Fibroblast of gingiva (primary cell): ENCODE measurements around the gene RTL10.
"Not testable (repeated sequence)": the region's sequence is repeated elsewhere in the genome, so short reads cannot be mapped to it uniquely, and the experiment has no call there.

ENCODE experiments used
- DNase-seq: peaks from one replicate; pipeline ENCODE4 v3.0.0-alpha.2; 2011; ENCODE audit warnings: low read depth

The RTL10 gene

DNA sequence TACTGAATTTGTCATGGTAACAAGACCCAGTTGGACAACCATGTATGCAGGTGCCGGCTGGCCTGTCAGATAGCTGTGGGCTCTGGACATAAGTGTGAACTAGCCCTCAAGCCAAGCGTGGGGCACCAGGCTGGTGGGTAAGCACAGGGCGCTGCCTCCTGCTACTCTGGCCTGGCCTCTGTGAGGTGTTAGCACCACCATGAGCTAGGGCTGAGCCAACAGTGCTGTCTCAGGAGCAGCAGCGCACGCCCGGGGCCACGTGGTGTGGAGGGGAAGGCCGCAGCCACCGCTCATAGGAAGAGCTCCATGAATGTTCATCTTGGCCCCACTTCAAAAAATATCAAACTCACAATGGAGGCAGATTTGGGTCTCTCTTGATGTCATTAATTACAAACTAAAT lies 35.3 kb upstream of the RTL10 start:
- DNase-seq: no peak

DNA sequence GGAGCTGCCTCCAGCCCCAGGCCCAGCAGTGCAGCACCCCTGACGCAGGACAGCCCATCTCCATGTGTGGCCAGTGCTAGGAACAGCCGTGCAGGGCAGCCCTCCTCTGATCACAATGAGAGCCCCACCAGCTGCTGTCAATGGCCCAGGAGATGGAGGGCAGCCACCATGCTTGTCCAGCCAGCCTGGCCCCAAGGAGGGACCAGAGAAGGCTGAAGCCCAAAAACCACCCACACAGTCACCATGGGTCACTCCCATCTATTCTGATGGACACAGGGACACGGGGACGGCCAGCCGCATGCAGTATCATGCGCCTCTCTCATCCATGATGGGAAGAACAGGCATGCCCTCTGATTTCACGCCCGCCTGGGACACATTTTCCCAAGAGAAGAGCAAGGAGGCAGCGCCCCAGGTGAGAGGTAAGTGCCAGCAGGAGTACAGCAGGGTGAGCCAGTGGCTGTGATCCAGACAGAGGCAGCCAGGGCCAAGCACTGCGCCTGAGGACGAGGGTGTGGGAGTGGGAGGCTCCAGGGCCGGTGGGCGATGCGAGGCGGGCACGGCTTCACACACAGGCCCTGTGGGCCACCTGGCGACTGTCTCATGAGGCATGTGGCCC lies 33.6 kb upstream of the RTL10 start:
- no peak for DNase-seq

DNA sequence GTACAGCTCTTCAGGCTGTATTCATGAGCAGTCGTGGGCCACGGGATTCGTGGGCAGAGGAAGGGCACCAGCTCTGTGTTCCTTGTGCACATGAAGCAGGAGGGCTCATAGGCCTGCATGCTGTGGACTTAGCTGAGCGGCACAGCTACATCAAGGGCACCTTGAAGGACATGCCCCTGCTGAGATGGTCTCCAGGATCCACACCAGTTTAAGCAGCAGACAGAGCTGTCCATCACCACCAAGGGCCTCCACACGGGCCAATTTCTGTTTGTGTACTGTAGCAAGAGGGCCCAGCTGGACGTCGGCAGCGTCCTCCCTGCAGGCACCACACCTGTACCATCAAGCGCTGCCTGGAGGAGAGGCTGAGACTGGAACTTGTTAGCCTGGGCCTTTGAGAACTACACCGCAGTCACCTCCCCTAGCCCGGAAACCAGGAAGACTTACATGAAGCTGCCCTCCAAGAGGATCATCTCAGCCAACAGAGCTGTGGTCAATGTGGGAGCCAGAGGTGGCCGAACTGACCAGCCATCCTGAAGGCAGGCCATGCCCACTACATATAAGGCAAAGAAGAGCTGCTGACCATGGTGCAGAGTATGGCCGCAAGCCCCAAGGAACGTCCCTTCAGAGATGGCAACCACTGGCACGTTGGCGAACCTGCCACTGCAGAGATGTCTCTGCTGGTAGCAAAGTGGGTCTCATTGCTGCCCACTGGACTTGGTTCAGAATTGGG lies 32.7 kb upstream of the RTL10 start:
- no peak for DNase-seq

DNA sequence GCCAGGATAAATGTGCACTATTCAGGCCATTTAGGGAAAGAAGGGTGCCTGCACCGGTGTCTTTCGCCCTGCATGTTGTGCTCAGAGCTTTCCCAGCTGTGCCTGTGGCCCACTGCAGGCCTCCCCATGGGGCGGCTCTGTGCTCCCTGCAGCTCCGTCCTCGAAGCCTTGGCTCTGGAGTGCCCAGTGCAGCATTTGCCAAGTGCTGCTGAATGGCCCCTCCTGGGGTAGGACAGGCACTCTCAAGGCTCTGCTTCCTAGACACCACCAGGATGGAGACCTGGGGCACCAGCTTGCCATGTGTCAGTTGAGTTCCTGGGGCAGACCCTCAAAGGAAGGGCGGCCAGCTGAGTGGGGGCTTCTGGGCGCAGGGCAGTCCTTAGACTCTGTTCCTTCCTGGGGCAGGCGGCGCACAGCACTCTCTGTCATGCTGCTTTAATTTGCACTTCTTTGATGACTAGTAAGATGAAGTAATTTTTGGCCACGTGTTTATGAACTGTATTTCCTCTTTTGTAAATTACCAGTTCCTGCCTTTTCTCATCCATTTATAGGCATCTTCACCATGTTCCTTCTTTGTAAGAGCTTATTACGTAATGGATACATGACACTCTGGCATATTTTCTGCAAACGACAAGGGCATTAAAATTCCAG lies 32.1 kb upstream of the RTL10 start:
- peak; percentile 84 for DNase-seq

DNA sequence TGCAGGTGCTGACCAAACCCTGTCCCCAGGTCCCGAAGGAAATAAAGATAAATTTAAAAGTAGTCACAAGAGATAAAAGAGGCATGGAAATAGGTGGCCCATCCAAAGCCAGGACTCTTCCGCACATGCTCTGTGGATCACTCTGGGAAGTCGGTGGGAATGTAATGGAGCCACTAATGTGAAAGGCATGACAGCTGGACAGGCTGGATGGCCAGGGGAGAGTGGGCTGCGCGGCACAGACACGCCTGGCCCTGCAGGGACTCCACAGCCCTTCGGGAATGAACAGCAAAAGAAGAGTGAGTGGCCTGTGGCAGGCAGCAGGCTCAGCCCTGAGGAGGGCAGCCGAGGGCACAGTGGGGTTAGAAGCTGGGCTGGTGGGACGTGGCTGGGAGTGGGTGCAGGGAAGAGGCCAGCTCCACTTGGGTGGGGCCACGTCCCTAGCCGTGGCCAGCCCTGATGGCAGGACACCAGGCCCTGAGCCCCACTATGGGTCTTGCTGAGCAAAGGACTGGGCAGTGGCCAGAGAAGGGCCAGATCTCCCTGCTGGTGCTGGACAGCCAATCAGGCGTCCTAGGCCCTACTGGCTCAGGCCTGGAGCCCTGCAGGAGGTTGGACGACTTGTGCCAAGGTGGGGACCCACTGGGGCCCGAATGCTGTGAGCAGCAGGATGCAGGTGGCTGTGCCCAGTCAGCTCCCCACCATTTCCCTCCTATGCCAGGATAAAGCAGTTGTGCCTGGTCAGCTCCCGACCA lies 31.3 kb upstream of the RTL10 start:
- no peak for DNase-seq

DNA sequence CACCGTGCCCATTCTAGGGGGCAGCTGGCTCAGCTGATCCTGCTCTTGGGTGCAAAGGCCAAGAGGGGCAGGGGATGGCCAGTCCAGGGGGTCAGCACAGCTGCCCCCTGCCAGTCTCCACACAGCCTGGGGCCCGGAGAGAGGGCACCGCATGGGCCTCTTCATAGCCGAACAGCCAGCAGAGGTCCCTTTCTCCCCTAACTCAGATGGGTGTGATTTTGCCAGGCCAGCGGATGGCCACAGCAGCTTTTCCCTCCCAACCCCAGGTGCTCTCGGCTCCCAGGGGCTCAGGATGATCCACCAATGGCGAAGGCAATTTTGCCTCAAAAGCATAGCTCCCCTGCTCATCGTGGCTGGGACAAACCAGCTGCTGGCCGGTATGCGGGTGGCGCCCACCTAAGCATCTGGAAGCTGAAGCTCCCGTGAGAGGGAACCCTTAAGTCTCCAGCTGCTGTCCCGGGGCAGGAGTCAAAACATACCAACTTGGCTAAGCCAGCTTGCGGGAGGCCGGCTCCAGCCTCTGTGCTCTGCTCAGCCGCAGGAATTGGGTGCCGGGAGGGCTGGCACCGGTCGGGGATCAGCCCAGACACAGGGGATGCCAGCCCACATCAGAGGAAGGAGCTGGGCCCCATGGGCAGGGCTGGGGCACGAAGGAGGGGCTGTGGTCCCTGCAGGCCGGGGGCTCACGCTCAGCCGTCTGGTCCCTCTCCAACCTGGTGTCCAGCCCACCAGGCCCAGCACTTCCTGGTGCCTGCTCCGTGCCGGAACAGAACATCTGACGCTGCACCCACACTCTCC lies 30.5 kb upstream of the RTL10 start:
- peak; percentile 51 for DNase-seq

DNA sequence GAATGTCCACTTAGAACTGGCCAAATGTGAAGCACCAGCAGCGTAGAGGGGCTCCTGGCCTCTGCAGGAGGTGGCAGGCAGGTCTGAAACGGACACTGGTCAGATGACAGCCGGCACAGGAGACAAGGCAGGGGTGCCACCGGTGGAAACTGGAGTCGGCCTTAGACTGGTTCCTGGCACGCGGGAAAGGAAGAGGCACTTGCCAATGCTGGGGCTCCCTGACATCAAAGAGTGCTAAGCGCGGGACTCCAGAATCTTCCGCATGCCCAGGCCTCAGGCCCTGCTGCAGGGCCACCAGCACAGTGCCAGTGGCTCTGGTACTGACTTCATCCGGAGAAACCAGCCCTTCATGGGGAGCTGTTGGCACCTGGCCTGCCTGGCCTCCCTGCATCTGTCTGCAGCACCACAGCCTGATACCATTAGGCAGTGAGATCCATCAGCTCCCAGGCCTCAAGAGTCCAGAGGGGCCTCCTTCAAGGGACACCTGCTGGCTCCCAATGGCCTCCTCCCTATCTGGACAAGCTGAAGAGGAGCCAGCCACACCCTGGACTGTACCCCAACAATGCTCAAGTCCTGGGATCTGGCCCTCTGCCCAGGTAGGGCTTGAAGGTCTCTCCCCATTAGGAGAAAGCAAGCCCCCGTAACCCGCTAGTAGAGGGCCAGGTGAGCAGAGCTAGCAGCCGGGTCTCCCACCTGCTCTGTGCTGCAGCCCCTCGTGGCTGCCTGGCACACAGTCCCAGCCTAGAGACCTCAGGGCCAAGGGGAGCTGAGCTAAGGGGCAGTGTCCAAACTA lies 29.7 kb upstream of the RTL10 start:
- no peak for DNase-seq

DNA sequence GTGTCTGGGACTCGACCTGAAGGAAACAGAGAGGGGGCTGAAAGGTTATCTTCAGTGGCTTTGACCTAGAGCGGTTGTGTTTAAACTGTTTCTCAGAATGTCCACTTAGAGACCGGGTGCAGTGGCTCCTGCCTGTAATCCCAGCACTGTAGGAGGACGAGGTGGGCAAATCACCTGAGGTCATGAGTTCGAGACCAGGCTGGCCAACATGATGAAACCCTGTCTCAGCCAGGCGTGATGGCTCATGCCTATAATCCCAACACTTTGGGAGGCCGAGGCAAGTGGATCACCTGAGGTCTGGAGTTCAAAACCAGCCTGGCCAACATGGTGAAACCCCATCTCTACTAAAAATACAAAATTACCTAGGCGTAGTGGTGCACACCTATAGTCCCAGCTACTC lies 28.8 kb upstream of the RTL10 start:
- DNase-seq: not testable (repeated sequence)

DNA sequence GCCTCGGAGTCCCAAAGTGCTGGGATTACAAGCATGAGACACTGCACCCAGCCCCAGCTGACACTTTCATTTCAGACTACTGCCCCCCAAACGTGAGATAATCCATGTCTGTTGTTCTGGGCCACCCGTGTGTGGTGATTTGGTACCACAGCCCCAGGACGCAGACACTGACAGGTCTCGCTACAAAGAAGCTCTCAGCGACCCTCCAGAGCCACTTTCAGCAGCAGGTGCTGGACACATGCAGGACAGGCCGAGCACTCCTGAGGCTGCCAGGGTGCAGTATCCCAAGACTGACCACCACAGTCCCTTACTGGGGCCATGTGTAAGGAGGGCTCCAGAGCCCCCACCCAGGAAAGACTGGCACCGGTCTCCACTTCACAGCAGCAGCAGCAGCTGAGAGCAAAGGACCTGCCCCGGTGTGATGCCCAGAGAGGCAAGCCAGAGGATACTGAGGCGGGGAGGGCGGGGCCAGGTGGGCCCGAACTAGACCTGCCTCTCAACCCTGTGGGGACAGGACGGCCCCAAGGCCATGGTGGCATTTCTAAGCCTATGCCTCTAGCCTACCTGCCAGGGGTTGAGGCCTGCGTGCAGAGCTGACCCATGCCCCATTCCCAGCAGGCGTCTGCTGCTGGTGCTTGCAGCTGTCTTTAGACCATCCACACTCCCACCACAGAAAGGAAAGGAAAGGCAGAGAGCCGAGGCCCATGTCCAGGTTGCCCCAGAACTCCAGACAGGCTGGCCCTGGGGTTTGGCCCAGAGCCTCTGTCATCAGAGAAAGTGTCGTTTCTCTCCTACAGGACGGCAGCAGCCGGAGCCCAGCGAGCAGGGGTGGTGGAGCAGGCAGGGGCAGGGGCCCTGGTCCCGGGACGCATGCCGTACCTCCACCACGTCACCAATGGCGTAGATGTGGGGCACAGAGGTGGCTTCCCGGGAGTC lies 28.0 kb upstream of the RTL10 start:
- no peak for DNase-seq

DNA sequence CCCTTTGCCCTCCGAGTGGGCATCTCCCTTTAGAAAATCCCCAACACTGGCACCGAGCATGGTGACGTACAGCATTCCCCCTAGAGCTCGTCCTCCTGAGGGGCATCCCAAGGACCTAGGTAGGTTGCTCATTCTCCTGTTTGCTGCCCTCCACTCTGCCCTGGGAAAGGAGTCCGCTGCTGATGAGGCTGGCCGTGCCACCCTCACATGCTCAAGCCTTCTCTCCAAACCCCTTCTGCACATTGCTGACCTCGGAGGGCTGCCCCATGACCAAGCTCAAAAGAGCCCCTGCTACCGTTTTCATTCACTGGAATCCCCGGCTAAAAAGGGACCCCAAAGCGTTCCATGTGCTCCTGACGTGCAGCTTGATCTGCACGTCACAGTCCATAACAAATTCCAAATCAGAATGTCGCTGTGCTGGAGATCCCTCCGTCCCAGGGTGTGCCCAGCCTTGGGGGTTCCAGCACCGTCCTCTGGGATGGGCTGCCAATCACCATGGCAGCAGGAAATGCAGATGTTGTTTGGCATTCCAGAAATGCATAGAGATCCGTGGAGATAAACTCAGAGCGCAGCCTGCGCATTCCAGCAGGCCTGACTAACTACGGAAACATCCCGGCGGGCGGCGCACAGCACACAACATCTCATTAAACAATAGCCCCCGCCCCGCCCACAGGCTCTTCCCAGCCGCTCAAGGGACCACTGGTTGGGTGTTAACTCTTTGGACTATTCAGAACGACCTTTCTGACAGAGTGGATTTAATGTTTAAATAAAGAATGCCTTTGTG lies 26.3 kb upstream of the RTL10 start:
- DNase-seq: peak; percentile 98

DNA sequence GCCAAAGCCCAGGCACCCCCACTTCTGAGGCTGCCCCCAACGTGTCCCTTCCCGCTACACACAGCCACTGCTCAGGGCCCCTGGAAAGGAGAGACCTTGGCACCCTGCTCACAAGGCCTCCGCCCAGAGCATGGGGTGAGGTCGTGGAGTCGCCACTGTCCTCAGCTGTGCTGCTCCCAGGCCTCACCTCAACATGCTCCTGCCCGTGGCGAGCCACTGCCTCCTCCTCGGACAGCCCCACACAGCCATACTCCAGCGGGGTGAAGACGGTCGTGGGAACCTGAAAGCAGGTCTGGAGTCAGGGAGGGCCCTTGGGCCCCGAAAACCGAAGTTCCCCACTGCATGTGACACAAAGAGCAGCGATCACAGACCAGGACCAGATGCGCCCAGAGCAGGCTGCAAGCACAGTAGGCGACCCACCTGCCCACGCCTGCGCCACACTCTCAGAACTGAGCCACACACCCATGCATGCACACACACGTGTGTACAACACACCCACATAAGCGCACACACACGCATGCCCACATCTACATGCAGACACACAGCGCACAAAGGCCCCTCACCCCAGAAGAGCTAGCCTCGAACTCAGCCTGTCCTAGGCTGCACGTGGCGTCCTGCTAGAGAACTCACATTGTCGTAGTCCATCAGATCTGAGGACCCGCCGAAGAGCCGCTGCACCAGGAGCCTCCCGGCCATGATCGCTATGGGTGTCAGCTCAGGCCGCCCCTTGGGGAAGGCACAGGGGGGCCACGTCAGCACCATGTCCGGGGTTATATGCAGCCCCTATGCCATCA lies 25.5 kb upstream of the RTL10 start:
- no peak for DNase-seq

DNA sequence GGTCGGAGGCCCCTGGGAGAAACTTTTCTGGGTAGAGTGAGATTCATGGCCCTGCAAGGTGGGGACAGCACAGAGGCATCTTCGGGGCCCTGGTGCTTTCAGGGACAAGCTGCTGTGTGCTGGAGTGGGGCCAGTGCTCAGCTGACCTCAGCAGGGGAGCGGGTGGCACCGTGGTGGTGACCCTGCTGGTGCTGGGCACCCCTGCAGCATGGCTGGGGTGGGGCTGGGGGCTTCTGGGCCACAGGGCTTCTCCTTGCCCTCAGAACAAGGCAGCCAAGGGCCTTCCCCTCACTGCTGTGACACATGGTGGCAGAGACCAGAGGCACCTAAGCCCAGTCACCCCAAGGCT lies 24.9 kb upstream of the RTL10 start:
- no peak for DNase-seq

DNA sequence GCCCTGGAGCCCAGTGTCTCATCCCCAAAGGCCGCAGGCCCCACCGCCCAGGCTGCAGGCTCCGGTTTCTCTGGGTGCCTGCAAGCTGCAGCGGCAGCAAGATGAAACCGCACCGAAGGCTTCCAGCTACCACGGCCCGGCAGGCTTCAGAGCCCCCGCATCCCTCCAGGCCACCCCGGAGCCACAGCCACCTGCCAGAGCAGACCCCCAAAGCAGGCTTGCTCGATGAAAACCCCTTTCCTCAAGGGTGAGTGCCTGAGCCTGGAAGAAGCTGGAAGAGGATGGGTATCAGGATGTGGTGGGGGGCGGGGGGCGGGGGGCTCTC lies 24.5 kb upstream of the RTL10 start:
- no peak for DNase-seq

DNA sequence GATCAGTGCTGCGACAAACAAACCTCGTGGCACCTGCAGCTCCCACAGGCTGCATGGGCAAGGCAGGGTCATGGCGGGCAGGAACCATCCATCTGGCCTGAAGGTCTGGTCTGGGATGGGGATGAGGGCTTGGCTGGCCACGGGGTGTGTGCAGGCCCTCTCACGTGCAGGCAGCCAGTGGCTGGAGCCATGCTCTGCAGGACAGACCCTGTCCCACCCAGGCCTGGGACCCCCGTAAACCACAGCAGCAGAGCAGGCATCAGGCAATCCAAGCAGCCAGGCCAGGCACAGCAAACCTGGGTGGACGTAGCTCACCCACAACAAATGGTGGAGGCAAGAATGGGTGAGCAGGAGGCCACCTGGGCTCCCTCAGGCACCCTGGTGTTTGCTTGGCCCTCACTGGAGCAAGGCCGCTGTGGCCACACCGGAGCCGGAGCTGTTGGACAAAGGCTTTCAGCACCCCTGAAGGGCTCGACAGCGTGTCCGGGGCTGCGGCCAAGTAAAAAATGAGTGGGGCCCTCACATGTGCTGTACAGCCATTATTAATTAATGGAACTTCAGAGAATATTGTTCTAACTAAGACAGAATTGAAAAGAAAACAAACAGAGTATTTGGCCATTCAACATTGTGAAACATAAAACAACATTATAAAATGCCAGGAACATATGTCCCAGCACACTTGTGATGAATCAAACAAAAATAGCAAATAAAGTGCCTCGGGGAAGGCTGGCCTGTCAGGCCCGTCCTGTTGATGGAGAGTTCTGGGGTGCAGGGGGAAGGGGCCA lies 24.0 kb upstream of the RTL10 start:
- DNase-seq: peak; percentile 85

DNA sequence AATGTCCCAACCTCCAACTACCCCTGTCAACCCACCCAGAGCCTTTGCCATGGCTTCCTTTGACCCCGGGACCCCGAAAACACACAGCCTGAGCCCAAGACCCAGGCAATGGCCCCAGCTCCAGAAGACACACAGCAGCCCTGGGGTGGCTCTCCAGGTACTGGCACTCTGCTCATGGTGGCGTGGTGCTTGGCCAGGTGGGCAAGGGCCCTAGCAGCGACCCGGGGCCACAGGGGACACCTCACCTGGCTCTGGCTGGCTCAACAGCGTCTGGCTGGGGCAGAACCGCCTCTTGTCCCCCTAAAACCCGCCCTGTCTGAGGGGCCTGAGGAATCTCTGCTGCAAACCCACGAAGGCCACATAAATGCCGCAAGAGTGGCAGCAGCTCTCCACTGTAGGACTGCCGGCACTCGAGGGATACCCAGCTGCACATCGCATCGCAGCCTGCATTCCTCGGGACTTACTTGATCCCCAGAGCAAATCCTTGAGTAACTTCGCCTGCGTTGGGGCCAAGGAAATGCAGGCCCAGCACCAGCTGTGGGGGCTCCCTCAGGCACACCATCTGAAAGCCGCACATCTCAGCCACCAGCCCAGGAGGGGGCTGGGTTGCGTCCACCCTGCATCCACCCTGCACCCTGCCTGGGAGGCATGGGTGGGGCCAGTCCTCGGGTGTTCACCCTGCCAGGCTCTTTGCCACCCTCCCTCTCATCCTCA lies 23.1 kb upstream of the RTL10 start:
- peak; percentile 83 for DNase-seq

DNA sequence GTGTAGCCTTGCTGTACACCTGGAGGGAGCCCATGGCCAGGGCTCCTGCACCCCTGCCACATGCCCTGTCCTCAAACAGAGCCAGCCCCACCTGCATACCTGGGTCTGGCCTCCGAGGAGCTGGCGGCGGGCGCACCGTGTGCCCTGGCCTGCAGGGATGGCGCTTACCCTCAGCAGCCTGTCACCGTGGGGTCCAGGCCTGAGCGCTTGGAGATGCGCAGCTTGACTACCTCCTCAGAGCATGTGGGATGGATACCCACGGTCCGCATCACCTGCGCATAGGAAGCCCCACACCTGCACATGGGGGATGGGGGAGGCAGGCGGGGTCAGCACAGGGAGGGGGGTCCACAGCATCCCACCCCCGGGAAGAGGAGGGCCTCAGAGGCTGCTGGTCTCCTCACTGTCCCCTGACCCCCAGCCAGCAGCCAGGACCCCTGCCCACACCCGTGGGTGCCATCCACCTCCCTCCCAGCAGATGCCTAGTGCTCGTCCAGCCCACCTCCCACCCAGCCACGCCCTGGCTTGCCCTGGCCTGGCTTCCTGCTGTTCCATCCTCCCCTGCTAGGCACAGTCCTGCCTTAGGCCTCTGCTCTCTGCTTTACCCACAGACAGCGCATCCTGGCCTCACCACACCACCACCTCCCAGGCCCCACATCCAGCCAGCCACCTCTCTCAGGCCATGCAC lies 22.4 kb upstream of the RTL10 start:
- DNase-seq: no peak
